PC-3 (cell line): ENCODE data around the gene PTGR1.

ENCODE experiments used
- EZH2 ChIP-seq: fragments of 300-600 bp; sonication (generic); IDR thresholded peaks from one replicate; pipeline ENCODE4 v1.6.1; 2017; ENCODE audit warnings: antibody characterized with exemption, mild to moderate bottlenecking, low read length; ENCODE audit not compliant: unreplicated experiment
- TF ChIP-seq, protein P1 (sequence below): fragments of 300-600 bp; sonication (generic); conservative IDR thresholded peaks from 2 replicates; pipeline ENCODE4 v1.5.1; 2017; ENCODE audit warnings: antibody characterized with exemption, low read depth, mild to moderate bottlenecking, low read length

DNA sequence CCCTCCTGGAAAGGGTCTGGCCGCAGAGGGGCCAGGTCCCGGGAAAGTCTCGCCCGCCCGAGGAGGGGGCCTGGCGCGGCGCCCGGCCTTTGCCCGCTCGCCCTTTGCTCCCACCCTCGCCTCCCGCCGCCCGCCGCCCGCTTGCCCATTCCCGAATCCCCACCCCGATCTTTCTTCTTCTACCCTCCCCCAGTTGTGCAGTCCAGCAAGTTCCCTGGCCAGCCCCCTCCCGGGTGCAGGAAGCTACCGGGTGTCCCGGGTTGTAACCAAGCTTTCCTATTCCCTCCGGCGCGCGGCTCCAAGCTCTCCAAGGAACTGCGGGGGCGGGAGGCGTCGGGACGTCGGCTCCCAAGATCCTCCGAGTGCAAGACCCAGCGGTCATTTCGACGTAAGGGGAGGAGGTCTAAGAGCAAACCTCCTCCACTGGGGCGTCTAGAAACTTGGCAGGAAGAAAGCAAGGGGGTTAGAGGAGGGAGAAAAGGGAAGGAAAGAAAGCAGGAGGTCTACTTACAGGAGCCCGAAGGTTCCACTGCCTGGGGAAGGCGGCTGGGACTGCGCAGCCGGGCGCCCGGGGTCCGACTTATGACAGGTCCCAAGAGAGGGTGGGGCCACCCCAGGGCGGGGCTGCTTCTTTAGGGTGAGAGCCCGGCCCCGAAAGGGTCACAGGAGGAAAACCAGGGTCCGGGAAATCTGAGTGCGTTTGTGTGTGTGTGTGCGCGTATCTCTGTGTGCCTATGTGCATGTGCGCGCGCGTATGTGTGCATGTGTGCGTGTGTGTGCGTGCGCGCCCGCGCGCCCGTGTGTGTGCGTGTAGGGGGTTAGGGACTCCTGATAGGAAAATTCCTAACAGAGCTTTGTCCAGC lies at the start of gene PTGR1:
- TF ChIP-seq EZH2, result no peak
- TF ChIP-seq, protein P1, sequence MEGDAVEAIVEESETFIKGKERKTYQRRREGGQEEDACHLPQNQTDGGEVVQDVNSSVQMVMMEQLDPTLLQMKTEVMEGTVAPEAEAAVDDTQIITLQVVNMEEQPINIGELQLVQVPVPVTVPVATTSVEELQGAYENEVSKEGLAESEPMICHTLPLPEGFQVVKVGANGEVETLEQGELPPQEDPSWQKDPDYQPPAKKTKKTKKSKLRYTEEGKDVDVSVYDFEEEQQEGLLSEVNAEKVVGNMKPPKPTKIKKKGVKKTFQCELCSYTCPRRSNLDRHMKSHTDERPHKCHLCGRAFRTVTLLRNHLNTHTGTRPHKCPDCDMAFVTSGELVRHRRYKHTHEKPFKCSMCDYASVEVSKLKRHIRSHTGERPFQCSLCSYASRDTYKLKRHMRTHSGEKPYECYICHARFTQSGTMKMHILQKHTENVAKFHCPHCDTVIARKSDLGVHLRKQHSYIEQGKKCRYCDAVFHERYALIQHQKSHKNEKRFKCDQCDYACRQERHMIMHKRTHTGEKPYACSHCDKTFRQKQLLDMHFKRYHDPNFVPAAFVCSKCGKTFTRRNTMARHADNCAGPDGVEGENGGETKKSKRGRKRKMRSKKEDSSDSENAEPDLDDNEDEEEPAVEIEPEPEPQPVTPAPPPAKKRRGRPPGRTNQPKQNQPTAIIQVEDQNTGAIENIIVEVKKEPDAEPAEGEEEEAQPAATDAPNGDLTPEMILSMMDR, result no peak
